GM21381 (cell line): ENCODE results near the gene LDB3.
"Not testable (repeated sequence)": the region's sequence is repeated elsewhere in the genome, so short reads cannot be mapped to it uniquely, and the experiment has no call there.

ENCODE experiments used
- ATAC-seq: cut with Tn5 transposase; IDR thresholded peaks from one replicate; pipeline ENCODE4 v1.9.1; 2021; ENCODE audit warnings: mild to moderate bottlenecking, moderate library complexity; ENCODE audit not compliant: unreplicated experiment

Gene LDB3

GRCh38 chr10:86668297-86669165 is at the start of gene LDB3:
Gene LDB3 (plus strand): TSS chr10:86668511. CDS start chr10:86668692, 181 bp downstream.
- no peak for ATAC-seq

GRCh38 chr10:86628311-86628710 is 40.0 kb upstream of the LDB3 start:
- no peak for ATAC-seq

- ATAC-seq, result no peak
These were observed 38.2 kb upstream of the LDB3 start for GRCh38 chr10:86630079-86630478.

- no peak for ATAC-seq
These were observed 36.1 kb upstream of the LDB3 start for GRCh38 chr10:86632009-86632800.

- ATAC-seq, result no peak
These were observed 35.4 kb upstream of the LDB3 start for GRCh38 chr10:86632951-86633350.

- ATAC-seq, result no peak
These were observed 32.9 kb upstream of the LDB3 start for GRCh38 chr10:86635402-86635801.

- ATAC-seq, result no peak
These were observed 32.0 kb upstream of the LDB3 start for GRCh38 chr10:86636311-86636710.

- ATAC-seq, result no peak
These were observed 26.3 kb upstream of the LDB3 start for GRCh38 chr10:86642021-86642420.

- ATAC-seq, result no peak
These were observed 25.8 kb upstream of the LDB3 start for GRCh38 chr10:86642499-86642898.

GRCh38 chr10:86644152-86644793 is 24.0 kb upstream of the LDB3 start:
- no peak for ATAC-seq

GRCh38 chr10:86644794-86645445 is 23.4 kb upstream of the LDB3 start:
- ATAC-seq, result no peak

GRCh38 chr10:86645621-86646165 is 22.6 kb upstream of the LDB3 start:
- ATAC-seq, result not testable (repeated sequence)

- ATAC-seq, result no peak
These were observed 21.8 kb upstream of the LDB3 start for GRCh38 chr10:86646532-86646931.

GRCh38 chr10:86646933-86647332 is 21.4 kb upstream of the LDB3 start:
- ATAC-seq, result no peak

- ATAC-seq, result no peak
These were observed 20.3 kb upstream of the LDB3 start for GRCh38 chr10:86647773-86648703.

GRCh38 chr10:86648704-86649427 is 19.4 kb upstream of the LDB3 start:
- no peak for ATAC-seq

GRCh38 chr10:86649471-86650150 is 18.7 kb upstream of the LDB3 start:
- no peak for ATAC-seq

GRCh38 chr10:86650151-86650550 is 18.2 kb upstream of the LDB3 start:
- ATAC-seq, result no peak
